Measurements from ENCODE around the gene TBXAS1.

- TF ChIP-seq CTCF (IDR thresholded peaks at IDR 0.05): no peak
- no peak for TF ChIP-seq POLR2A (IDR thresholded peaks at IDR 0.05)
Observed at GRCh38 chr7:139828446-139828845, 618 bp upstream of the TBXAS1 start.

All from heart left ventricle (tissue), 13 donors.